CD4-positive, alpha-beta T cell treated with Interleukin-15 for 4 hours (primary cell): Measurements from ENCODE around the gene DPP10.
"Not testable (repeated sequence)": the region's sequence is repeated elsewhere in the genome, so short reads cannot be mapped to it uniquely, and the experiment has no call there.

Experiments used
- DNase-seq: peaks from one replicate; pipeline ENCODE4 v3.0.0-alpha.2; 2020; ENCODE audit warnings: low spot score

Gene DPP10

GRCh38 chr2:114442510-114442909, at the start of gene DPP10:
Gene DPP10, plus strand, starts transcription at chr2:114442641.
- no peak for DNase-seq

DNA sequence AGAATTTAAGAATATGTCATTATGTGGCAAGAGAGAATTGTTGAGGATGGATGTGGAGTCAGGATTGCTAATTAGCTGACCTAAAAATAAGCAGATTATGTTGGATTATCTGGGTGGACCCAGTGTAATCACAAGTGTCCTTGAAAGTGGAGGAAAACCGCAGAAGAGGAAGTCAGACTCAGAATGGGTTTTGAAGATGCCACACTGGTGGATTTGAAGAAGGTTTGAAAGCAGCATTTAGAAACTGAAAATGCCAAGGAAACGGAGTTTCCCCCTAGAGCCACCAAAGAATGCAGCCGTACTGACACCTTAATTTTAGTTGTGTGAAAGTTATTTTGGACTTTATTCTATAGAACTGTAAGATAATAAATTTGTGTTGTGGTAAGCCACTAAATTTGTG, 41.6 kb upstream of the DPP10 start:
- DNase-seq, result no peak

GRCh38 chr2:114405247-114406116, 37.0 kb upstream of the DPP10 start:
- DNase-seq, result no peak

- DNase-seq, result no peak
These were observed 36.1 kb upstream of the DPP10 start for GRCh38 chr2:114406347-114406746.

GRCh38 chr2:114407353-114407752, 35.1 kb upstream of the DPP10 start:
- DNase-seq, result not testable (repeated sequence)

GRCh38 chr2:114421781-114422180, 20.7 kb upstream of the DPP10 start:
- no peak for DNase-seq

DNA sequence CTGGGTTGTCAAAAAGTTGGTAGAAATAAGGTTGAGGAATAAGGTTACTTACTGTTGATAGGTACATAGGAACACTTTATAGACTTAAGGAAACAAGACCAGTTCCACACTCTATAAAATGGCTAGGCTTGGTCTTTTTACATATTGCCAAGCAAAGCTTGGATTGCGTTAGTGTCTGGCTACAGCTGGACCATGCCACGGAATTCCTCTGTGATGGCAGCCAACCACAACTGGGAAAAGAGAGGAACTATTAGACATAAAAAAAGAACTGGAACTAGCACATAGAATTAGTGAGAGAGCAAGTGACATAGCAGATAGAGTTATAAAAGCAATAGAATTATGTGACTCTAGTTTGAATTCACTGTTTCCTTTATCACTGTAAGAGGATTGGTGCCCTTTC, 17.7 kb upstream of the DPP10 start:
- no peak for DNase-seq

GRCh38 chr2:114426756-114427155, 15.7 kb upstream of the DPP10 start:
- DNase-seq, result no peak

- no peak for DNase-seq
These were observed 6.1 kb upstream of the DPP10 start for GRCh38 chr2:114436329-114436728.

DNA sequence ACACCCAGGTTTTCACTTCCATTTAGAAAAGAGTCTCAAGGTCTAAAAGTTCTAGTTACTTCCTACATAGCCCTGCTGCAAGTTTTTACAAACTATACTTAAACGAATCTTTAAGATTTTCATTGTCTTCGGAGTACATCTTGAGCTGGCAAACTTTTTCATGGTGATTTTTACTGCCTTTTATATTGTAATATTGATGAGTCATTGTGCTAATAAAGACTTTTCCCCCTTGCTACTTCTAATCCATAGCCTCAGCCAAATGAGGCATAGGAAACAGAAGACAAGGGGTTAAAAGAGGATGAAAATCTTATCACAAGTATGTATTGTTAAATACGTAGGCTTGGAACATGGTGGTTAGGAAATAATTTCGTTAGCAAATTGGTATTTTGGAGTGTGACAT, 4.1 kb downstream of the DPP10 start:
- no peak for DNase-seq

- DNase-seq, result no peak
These were observed 8.2 kb downstream of the DPP10 start for GRCh38 chr2:114450639-114451038.

DNA sequence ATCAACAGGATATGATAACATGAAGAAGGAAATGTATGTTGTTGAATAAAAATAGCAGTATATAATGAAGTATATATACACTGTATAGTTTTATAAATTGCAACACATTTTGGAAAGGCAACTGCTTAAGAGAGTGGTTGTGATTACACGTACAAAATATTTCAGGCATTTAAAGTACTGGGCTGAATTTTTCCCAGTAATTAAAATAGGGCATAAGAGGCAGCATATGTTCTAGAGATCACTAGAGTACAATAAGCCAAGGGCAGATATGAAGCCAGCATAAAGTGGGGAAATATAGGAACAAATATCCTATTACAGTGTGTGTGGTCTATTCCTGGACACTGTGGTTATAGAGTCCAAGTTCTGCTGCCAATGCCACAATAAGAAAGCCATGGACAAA, 14.1 kb downstream of the DPP10 start:
- no peak for DNase-seq

- no peak for DNase-seq
These were observed 15.5 kb downstream of the DPP10 start for GRCh38 chr2:114457956-114458355.

DNA sequence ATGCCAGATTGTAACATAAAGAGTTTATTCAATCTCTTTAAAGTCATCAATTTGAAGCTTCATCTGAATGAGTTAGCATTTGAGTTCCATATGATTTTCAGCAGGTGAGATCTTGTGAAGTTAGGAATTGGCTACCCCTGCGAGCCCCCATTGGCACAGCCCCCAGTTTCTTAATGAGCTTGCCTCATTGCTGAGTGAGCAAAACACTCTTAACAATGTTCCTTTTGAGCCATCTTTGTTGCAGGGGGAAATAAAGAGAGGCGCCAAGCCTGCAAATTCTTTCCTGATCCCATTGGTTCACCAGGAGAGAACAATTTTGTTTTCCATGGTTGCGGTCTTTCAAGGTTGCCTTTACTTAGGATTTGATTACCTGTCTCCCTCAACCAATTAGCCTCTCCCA, 18.7 kb downstream of the DPP10 start:
- DNase-seq, result no peak

GRCh38 chr2:114464961-114465706, 22.7 kb downstream of the DPP10 start:
- no peak for DNase-seq

- no peak for DNase-seq
These were observed 25.9 kb downstream of the DPP10 start for GRCh38 chr2:114468343-114468742.

GRCh38 chr2:114472246-114472645, 29.8 kb downstream of the DPP10 start:
- no peak for DNase-seq

- no peak for DNase-seq
These were observed 30.3 kb downstream of the DPP10 start for GRCh38 chr2:114472726-114473125.

DNA sequence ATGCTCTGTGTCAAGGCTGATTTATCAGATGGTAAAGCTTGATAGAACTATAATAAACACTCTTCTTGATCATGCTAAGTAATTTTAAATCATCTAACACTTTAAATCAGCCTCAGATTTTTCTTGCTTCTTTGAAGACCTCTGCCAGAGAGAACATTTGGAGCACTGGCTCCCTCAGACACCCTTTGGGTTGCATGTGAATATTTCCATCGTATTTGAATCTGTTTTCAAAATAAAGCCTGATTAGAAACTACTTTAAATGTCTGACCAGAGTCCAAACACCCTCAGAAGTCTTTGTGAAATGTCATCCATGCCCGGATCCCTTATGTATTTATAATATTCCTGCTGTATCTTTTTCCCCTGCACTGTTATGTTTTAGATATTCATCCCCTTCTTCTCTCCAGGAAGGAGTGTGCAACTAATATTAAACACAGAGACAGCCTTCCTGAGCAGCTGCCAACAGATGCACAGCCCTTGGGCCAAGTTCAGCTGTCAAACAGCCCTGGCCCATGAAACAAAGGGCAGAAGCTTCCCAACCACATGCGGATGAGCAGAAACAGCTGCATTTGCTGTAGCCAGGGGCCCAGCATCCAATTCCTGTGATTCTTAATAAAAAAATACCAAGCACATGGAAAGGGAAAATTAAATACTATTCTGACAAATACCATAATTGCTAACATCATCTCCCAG, 46.5 kb downstream of the DPP10 start:
- DNase-seq, result no peak

DNA sequence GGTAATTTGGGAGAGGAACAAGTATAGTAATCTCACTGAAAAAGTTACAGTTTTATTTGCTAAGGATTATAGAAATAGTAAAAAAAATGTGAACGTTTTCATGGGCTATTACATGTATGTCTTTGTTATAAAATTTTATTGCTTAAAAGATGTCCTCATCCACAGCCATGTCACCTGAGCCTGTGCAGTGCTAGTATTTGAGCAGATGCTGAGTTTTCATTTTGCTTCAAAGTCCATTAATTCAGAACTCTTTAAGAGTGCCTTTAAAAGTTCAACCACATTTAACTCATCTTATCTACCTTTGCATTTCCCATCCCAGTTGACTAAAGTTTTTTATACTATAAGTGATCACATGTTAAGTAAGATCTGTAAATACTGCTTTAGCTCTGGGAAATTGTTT, 52.6 kb downstream of the DPP10 start:
- no peak for DNase-seq

GRCh38 chr2:114496959-114497358, 54.5 kb downstream of the DPP10 start:
- no peak for DNase-seq

DNA sequence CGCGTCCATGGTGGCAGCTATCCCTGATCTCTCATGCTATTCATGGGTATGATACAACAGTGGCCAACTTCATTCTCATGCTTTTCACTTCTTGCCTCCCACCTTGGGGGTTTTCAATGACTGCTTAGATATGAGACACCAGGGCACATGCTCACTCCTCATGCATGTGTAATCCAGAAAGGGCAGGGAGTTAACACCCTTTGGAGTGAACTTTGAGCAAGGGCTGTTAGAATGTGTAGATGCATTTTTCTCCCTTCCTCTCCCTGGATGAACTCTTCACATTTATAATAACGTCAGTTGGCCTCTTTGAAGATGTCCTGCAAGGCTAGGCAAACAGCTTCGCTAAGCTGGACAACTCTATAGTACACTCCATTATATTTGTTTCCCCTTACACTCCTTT, 56.7 kb downstream of the DPP10 start:
- DNase-seq, result no peak

DNA sequence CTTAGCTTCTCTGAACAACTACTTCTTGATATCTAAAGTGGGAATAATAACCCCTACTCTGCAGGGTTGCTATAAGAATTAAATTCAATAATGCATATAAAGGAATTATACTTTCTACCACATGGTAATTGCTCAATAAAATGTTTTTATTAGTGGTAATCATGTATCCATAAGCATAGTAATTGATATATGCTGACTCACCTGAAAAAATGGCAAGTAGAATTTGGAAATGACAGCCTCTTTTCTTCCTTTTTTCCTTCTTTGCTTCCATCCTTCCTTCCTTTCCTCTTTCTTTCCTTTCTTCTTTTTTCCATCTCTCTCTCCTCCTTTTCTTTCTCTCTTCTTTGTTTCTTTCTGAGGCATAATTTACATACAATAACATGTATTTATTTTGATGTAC, 65.3 kb downstream of the DPP10 start:
- no peak for DNase-seq
